Measurements from ENCODE around the gene KANK4.

The KANK4 gene

GRCh38 chr1:62362926-62363325 lies 43.7 kb upstream of the KANK4 start:
- no peak for TF ChIP-seq CTCF (conservative IDR thresholded peaks at IDR 0.05; ENCODE audit: low read depth, low read length)
- no peak overlapping the region for H2AFZ ChIP-seq (ENCODE audit: low read depth)

GRCh38 chr1:62362061-62362917 lies 43.1 kb upstream of the KANK4 start:
- Histone ChIP-seq H3K4me3 (IDR thresholded peaks at IDR 0.05; ENCODE audit: insufficient read depth, low read depth, low read length) (no peak overlapping the region), H3K79me2 (ENCODE audit: insufficient read depth, low read depth) (no peaks in the 10 kb centered on the region), H3K9ac (no peak overlapping the region)

More at GRCh38 chr1:62362926-62363325, 43.7 kb upstream of the KANK4 start:
- Histone ChIP-seq H3K36me3 (ENCODE audit: insufficient read depth) (no peaks in the 10 kb centered on the region), H3K4me2 (no peak overlapping the region), H3K27ac (no peak overlapping the region), H3K9ac (no peak overlapping the region), H3K79me2 (ENCODE audit: insufficient read depth, low read depth) (no peaks in the 10 kb centered on the region), H4K20me1 (ENCODE audit: insufficient read depth) (no peaks in the 10 kb centered on the region), H3K4me3 (IDR thresholded peaks at IDR 0.05; ENCODE audit: insufficient read depth, low read depth, low read length) (no peak overlapping the region), H3K4me1 (ENCODE audit: low read depth, poor library complexity, severe bottlenecking) (no peaks in the 10 kb centered on the region), H3K27me3 (ENCODE audit: insufficient read depth, low read depth) (no peaks in the 10 kb centered on the region)

GRCh38 chr1:62361431-62361830 lies 42.2 kb upstream of the KANK4 start:
- Histone ChIP-seq H4K20me1 (ENCODE audit: insufficient read depth) (no peaks in the 10 kb centered on the region), H3K4me2 (no peak overlapping the region), H3K9ac (no peak overlapping the region), H3K27ac (no peak overlapping the region), H3K4me3 (IDR thresholded peaks at IDR 0.05; ENCODE audit: insufficient read depth, low read depth, low read length) (no peak overlapping the region), H3K27me3 (ENCODE audit: insufficient read depth, low read depth) (no peaks in the 10 kb centered on the region), H3K4me1 (ENCODE audit: low read depth, poor library complexity, severe bottlenecking) (no peaks in the 10 kb centered on the region), H3K79me2 (ENCODE audit: insufficient read depth, low read depth) (no peaks in the 10 kb centered on the region), H3K36me3 (ENCODE audit: insufficient read depth) (no peaks in the 10 kb centered on the region), H2AFZ (ENCODE audit: low read depth) (no peak overlapping the region)
- no peak for TF ChIP-seq CTCF (conservative IDR thresholded peaks at IDR 0.05; ENCODE audit: low read depth, low read length)

More at GRCh38 chr1:62362061-62362917, 43.1 kb upstream of the KANK4 start:
- no peak overlapping the region for H2AFZ ChIP-seq (ENCODE audit: low read depth)
- H3K27ac ChIP-seq, result no peak overlapping the region
- H4K20me1 ChIP-seq (ENCODE audit: insufficient read depth), result no peaks in the 10 kb centered on the region
- TF ChIP-seq CTCF (conservative IDR thresholded peaks at IDR 0.05; ENCODE audit: low read depth, low read length), result no peak
- no peaks in the 10 kb centered on the region for H3K4me1 ChIP-seq (ENCODE audit: low read depth, poor library complexity, severe bottlenecking)
- no peaks in the 10 kb centered on the region for H3K27me3 ChIP-seq (ENCODE audit: insufficient read depth, low read depth)
- H3K36me3 ChIP-seq (ENCODE audit: insufficient read depth), result no peaks in the 10 kb centered on the region
- H3K4me2 ChIP-seq, result no peak overlapping the region

GRCh38 chr1:62358665-62359373 lies 39.6 kb upstream of the KANK4 start:
- Histone ChIP-seq H3K9ac (no peak overlapping the region), H3K79me2 (ENCODE audit: insufficient read depth, low read depth) (no peaks in the 10 kb centered on the region), H3K4me3 (IDR thresholded peaks at IDR 0.05; ENCODE audit: insufficient read depth, low read depth, low read length) (no peak overlapping the region), H3K4me2 (no peak overlapping the region), H3K27me3 (ENCODE audit: insufficient read depth, low read depth) (no peaks in the 10 kb centered on the region), H3K27ac (no peak overlapping the region), H3K36me3 (ENCODE audit: insufficient read depth) (no peaks in the 10 kb centered on the region), H2AFZ (ENCODE audit: low read depth) (no peak overlapping the region), H4K20me1 (ENCODE audit: insufficient read depth) (no peaks in the 10 kb centered on the region), H3K4me1 (ENCODE audit: low read depth, poor library complexity, severe bottlenecking) (no peaks in the 10 kb centered on the region)
- no peak for TF ChIP-seq CTCF (conservative IDR thresholded peaks at IDR 0.05; ENCODE audit: low read depth, low read length)

Data from KMS-11 (cell line).